GM23248 (cell line): ENCODE results near the gene ADAMTS9. TPM values are rescaled to one million over a fixed set of nuclear protein-coding genes. Genes with fewer than 3 reads are reported as not detected.

ENCODE experiments used
- DNase-seq: peaks from one replicate; pipeline ENCODE4 v3.0.0-alpha.2; 2015
- H2AFZ ChIP-seq: fragments of 200-600 bp; sonication (generic); 2 replicates; pipeline ENCODE4 v1.6.1; 2016; ENCODE audit warnings: antibody characterized with exemption
- H3F3A ChIP-seq: fragments of 200-600 bp; sonication (generic); 2 replicates; pipeline ENCODE4 v1.6.1; 2016; ENCODE audit warnings: mild to moderate bottlenecking, antibody characterized with exemption, mixed run types; ENCODE audit not compliant: insufficient read depth
- H3K27ac ChIP-seq: fragments of 200-600 bp; sonication (generic); 2 replicates; pipeline ENCODE4 v1.5.1; 2016; ENCODE audit warnings: mild to moderate bottlenecking
- H3K27me3 ChIP-seq: fragments of 200-600 bp; sonication (generic); replicated peaks from 2 replicates; pipeline ENCODE4 v1.6.1; 2016; ENCODE audit warnings: mild to moderate bottlenecking; ENCODE audit not compliant: insufficient read depth
- H3K36me3 ChIP-seq: fragments of 200-600 bp; sonication (generic); 2 replicates; pipeline ENCODE4 v1.6.1; 2016; ENCODE audit warnings: low read depth, mild to moderate bottlenecking
- H3K4me1 ChIP-seq: fragments of 200-600 bp; sonication (generic); 2 replicates; pipeline ENCODE4 v1.6.1; 2016; ENCODE audit warnings: mild to moderate bottlenecking; ENCODE audit not compliant: insufficient read depth
- H3K4me2 ChIP-seq: fragments of 200-600 bp; sonication (generic); one replicate; pipeline ENCODE4 v1.6.1; 2016; ENCODE audit warnings: mild to moderate bottlenecking; ENCODE audit not compliant: unreplicated experiment
- H3K4me3 ChIP-seq: fragments of 200-600 bp; sonication (generic); 2 replicates; pipeline ENCODE4 v1.5.1; 2016; ENCODE audit warnings: mild to moderate bottlenecking
- H3K79me2 ChIP-seq: fragments of 200-600 bp; sonication (generic); 2 replicates; pipeline ENCODE4 v1.6.1; 2016; ENCODE audit warnings: mild to moderate bottlenecking; ENCODE audit not compliant: insufficient read depth
- H3K9ac ChIP-seq: fragments of 200-600 bp; sonication (generic); 2 replicates; pipeline ENCODE4 v1.6.1; 2016; ENCODE audit warnings: mild to moderate bottlenecking
- H3K9me2 ChIP-seq: fragments of 200-600 bp; sonication (generic); 2 replicates; pipeline ENCODE4 v1.6.1; 2016; ENCODE audit warnings: mixed run types, mild to moderate bottlenecking, moderate library complexity; ENCODE audit not compliant: insufficient read depth
- H3K9me3 ChIP-seq: fragments of 200-600 bp; sonication (generic); one replicate; pipeline ENCODE4 v1.6.1; 2017; ENCODE audit warnings: low read depth
- H4K20me1 ChIP-seq: fragments of 200-600 bp; sonication (generic); 2 replicates; pipeline ENCODE4 v1.6.0; 2016; ENCODE audit not compliant: insufficient read depth
- EZH2 ChIP-seq: fragments of 200-600 bp; sonication (generic); IDR thresholded peaks from 2 replicates; pipeline ENCODE4 v1.6.1; 2018; ENCODE audit warnings: antibody characterized with exemption, mild to moderate bottlenecking; ENCODE audit not compliant: insufficient read depth, poor library complexity, severe bottlenecking
- EZH2phosphoT487 ChIP-seq: fragments of 200-600 bp; sonication (generic); IDR thresholded peaks from 2 replicates; pipeline ENCODE4 v1.6.1; 2018; ENCODE audit warnings: antibody characterized with exemption, moderate library complexity, mild to moderate bottlenecking, low read depth; ENCODE audit not compliant: insufficient read depth
- WGBS, 2 experiments: methylation state at CpG; one replicate each; pipeline ENCODE4 v1.1.6; 2015 to 2017; ENCODE audit warnings: low lambda C conversion rate in 2 of 2, low coverage in 1 of 2; ENCODE audit errors: missing lambda C conversion rate in 2 of 2; 5-methylcytosine and 5-hydroxymethylcytosine counted together
- in situ Hi-C: fragments of 300-500 bp; cut with MboI; formaldehyde crosslinking; loops from 2 replicates; pipeline ENCODE4 v1.15.0; 2020
- polyA plus RNA-seq: library from polyadenylated mRNA; unstranded; fragments of >200 nt; fragmentation: Nextera tagmentation; extraction: Ambion mirVana; gene quantifications from 2 replicates; pipeline ENCODE4 v1.2.1, GENCODE V29; 2016
- total RNA-seq: library from RNA; depleted of rRNA; stranded (reverse); fragments of >200 nt; shearing (Covaris generic); gene quantifications from 2 replicates; pipeline ENCODE4 v1.2.3, GENCODE V29; 2014

The ADAMTS9 gene
- total and polyA plus RNA-seq, 2 experiments from 2014 or later: 0.75 to 1.5 TPM

DNA sequence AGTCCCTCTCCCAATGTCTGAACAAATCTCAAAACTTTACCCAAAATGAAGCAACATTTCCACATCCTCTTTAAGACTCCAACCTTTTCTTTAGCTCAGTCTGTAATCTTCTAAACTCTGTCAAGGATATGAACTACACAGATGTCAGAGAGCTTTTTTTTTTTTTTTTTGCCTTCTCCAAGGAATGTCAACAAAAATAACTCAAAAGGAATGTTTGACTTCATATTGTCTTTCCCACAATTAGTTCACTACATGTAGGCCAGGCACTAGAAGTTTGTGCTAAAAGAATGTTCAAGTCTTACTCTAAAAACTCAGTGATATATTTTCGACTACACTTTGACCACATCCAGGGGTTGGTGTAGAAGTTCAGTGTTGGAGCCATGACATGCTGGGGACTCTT, 37.1 kb downstream of the ADAMTS9 start:
- Histone ChIP-seq H3K4me3 (no peak overlapping the region), H3K36me3 (no peaks in the 10 kb centered on the region), H3K9ac (no peak overlapping the region), H3K4me1 (peaks cover 24% of the 10 kb centered on the region), H3K9me3 (no peaks in the 10 kb centered on the region), H3K4me2 (peak overlapping the region; percentile 43), H3K9me2 (no peaks in the 10 kb centered on the region), H4K20me1 (no peaks in the 10 kb centered on the region), H2AFZ (no peak overlapping the region; the same call in 1 of the 2 replicates), H3K27me3 (no peaks in the 10 kb centered on the region), H3K27ac (peak overlapping the region; percentile 45), H3K79me2 (no peaks in the 10 kb centered on the region), H3F3A (peaks cover 27% of the 10 kb centered on the region)
- no peak for TF ChIP-seq EZH2phosphoT487
- TF ChIP-seq EZH2: no peak
- WGBS, 2 experiments: 28 to 47% methylated on average over 1 of the region's 1 CpG
- in situ Hi-C loops: no loop called here
- peak; percentile 62 for DNase-seq

DNA sequence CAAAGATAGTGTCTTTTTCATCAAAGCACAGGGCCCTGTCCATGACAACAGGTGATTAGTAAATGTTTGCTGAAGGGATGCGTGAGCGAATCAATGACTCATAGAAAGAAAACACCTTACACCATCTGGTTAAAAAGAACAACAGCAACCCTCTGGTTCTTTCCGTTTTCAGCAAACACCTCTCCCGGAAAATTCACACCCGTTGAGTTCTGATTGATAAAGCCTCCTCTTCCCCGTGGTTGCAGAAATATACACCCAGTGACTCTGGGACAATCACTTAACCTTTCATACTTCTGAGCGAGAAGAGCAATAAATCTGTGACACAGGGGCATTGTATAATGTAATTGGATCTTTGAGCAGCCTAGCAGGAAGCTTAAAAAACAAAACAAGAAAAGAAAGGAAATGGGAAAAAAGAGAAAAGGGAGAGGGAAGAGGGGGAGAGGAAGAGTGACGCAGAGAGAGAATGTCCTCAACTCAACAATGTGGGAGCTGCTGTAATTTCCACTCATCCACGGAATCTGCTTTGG, 37.6 kb downstream of the ADAMTS9 start:
- TF ChIP-seq EZH2 (no peak), EZH2phosphoT487 (no peak)
- peak overlapping the region; percentile 45; the same call in 1 of the 2 replicates for H3K27ac ChIP-seq
- no peak overlapping the region for H3K9ac ChIP-seq
- H3K36me3 ChIP-seq: no peaks in the 10 kb centered on the region
- no peak overlapping the region for H3K4me3 ChIP-seq
- peaks cover 24% of the 10 kb centered on the region for H3K4me1 ChIP-seq
- peaks cover 27% of the 10 kb centered on the region for H3F3A ChIP-seq
- H3K4me2 ChIP-seq: no peak overlapping the region
- DNase-seq: no peak
- no peak overlapping the region for H2AFZ ChIP-seq
- no peaks in the 10 kb centered on the region for H3K9me3 ChIP-seq
- no peaks in the 10 kb centered on the region for H3K27me3 ChIP-seq
- no peaks in the 10 kb centered on the region for H3K9me2 ChIP-seq
- in situ Hi-C loops: no loop called here
- WGBS, 2 experiments: 86 to 87% methylated on average over 9 of the region's 9 CpGs
- no peaks in the 10 kb centered on the region for H4K20me1 ChIP-seq
- no peaks in the 10 kb centered on the region for H3K79me2 ChIP-seq

DNA sequence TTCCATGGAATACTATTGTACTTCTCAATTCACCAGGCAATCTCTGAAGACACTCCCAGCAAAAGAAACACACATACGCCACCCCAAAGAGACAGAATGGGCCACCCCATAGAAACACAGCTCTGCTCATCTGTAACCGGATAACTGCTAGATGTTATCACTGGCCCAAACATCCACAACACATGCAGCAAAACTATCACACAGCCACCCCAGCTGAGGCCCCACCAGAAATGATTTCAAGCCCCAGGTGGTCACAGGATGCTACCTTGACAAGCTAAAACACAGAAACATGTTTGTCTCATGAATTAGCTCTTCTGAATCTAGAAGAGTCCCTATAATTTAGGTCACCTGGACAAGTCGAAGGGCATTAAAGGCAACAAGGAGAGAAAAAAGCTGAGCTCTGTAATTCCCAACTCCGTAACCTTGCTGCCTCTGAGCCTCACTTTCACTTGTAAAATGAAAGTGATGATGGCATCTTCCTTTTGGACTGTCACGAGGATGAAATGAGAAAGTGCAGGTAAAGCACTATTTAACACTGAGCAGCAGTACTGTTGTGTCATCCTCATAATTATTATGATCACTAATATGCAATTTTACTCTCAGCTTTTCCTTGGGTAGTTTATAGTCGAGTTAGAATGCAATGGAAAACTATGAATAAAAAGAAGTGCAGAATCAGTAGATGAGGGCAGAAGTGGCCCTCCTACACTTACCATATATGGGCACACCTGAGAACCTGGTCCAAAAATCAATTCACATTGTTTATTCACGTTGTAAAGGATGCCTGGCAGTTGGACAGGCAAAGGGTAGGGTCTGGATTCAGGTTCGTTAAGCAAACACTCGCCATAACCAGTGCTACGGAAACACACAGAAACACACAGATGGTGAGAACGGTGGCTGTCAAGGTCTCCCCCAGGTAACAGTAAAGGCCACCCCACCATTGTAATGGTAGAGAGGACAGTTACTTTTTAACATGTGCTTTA, 38.6 kb downstream of the ADAMTS9 start:
- in situ Hi-C loops: no loop called here
- no peak overlapping the region for H3K4me3 ChIP-seq
- no peaks in the 10 kb centered on the region for H3K9me3 ChIP-seq

DNA sequence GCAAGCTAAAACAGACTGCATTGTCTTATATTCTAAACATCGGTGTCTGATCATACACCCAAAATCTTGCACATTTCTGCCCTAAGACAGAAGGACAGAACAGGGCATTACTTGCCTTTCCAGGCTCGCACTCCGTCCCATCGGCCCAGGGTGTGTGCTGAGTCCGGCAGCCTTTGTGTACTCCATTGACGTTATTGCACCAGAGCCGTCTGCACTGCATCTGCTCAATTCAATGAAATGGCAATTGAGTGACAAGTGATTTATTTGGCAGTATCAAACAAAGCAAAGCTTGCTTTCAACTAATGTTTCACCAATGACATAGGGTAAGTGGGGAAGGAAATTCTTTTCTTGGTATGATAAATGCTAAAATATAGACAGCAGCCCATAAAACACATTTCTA, 40.0 kb downstream of the ADAMTS9 start:
- H4K20me1 ChIP-seq: no peaks in the 10 kb centered on the region
- H3K4me2 ChIP-seq: no peak overlapping the region
- WGBS, 2 experiments: 86 to 87% methylated on average over 7 of the region's 7 CpGs
- no peaks in the 10 kb centered on the region for H3K27me3 ChIP-seq
- H3F3A ChIP-seq: peaks cover 27% of the 10 kb centered on the region
- in situ Hi-C loops: no loop called here
- no peak for TF ChIP-seq EZH2phosphoT487
- no peak for TF ChIP-seq EZH2
- DNase-seq: no peak
- H2AFZ ChIP-seq: no peak overlapping the region
- H3K4me3 ChIP-seq: no peak overlapping the region
- H3K9me2 ChIP-seq: no peaks in the 10 kb centered on the region
- no peak overlapping the region for H3K9ac ChIP-seq
- peaks cover 24% of the 10 kb centered on the region for H3K4me1 ChIP-seq
- H3K27ac ChIP-seq: no peak overlapping the region
- no peaks in the 10 kb centered on the region for H3K36me3 ChIP-seq
- no peaks in the 10 kb centered on the region for H3K79me2 ChIP-seq
- no peaks in the 10 kb centered on the region for H3K9me3 ChIP-seq

More for the DNA sequence above, 38.6 kb downstream of the ADAMTS9 start:
- H3K27ac ChIP-seq: no peak overlapping the region
- no peaks in the 10 kb centered on the region for H3K9me2 ChIP-seq
- H3K79me2 ChIP-seq: no peaks in the 10 kb centered on the region
- H3K9ac ChIP-seq: no peak overlapping the region
- H3F3A ChIP-seq: peaks cover 27% of the 10 kb centered on the region
- TF ChIP-seq EZH2phosphoT487 (no peak), EZH2 (no peak)
- no peaks in the 10 kb centered on the region for H4K20me1 ChIP-seq
- no peaks in the 10 kb centered on the region for H3K27me3 ChIP-seq
- H3K4me2 ChIP-seq: no peak overlapping the region
- H2AFZ ChIP-seq: no peak overlapping the region
- H3K36me3 ChIP-seq: no peaks in the 10 kb centered on the region
- peaks cover 24% of the 10 kb centered on the region for H3K4me1 ChIP-seq
- 78 to 81% methylated on average over 11 of the region's 11 CpGs for WGBS, 2 experiments
- DNase-seq: no peak
